Mammary epithelial cell (primary cell): Measurements from ENCODE around the gene CD5L.

Experiments used
- CTCF ChIP-seq, 2 donors: IDR thresholded peaks in 1 of 2; conservative IDR thresholded peaks in 1 of 2; 2 replicates each; pipeline ENCODE4 v1.5.1; 2011 to 2012; ENCODE audit warnings: inconsistent platforms in 2 of 2, low read length in 2 of 2, mild to moderate bottlenecking in 2 of 2, control low read depth in 1 of 2, low read depth in 1 of 2; ENCODE audit not compliant: insufficient read depth in 1 of 2; ENCODE audit errors: extremely low read depth in 1 of 2
- EZH2 ChIP-seq: IDR thresholded peaks from 2 replicates; pipeline ENCODE4 v1.6.1; 2012; ENCODE audit warnings: low read length, inconsistent platforms, borderline replicate concordance

GRCh38 chr1:157849229-157849875 lies 7.7 kb upstream of the CD5L start:
- TF ChIP-seq CTCF (conservative IDR thresholded peaks at IDR 0.05 in 1 of 2, IDR thresholded peaks at IDR 0.05 in 1 of 2; ENCODE audit: extremely low read depth in 1 of 2, insufficient read depth in 1 of 2, low read depth in 1 of 2, low read length in 2 of 2), result no peak
- no peak for TF ChIP-seq EZH2
